Progenitor cell of endocrine pancreas (in vitro differentiated cells): ENCODE data around the gene FAM117A. TPM values are rescaled to one million over a fixed set of nuclear protein-coding genes. Genes with fewer than 3 reads are reported as not detected.
A peak's percentile ranks its signal among the peaks of the same experiment; 100 is the strongest.

ENCODE experiments used
- DNase-seq: peaks from one replicate; pipeline ENCODE4 v3.0.0; 2021; ENCODE audit warnings: low spot score; ENCODE audit not compliant: unreplicated experiment
- H3K27ac Mint-ChIP-seq: 2 replicates; pipeline ENCODE4 v1.8.0; 2021; ENCODE audit warnings: mild to moderate bottlenecking, moderate library complexity, mixed read lengths
- H3K27me3 Mint-ChIP-seq: 2 replicates; pipeline ENCODE4 v1.8.0; 2021; ENCODE audit warnings: mixed read lengths
- H3K36me3 Mint-ChIP-seq: 2 replicates; pipeline ENCODE4 v1.8.0; 2022; ENCODE audit warnings: mixed read lengths; ENCODE audit not compliant: insufficient read depth
- H3K4me1 Mint-ChIP-seq: 2 replicates; pipeline ENCODE4 v1.8.0; 2021; ENCODE audit warnings: low read depth, mixed read lengths
- H3K4me3 Mint-ChIP-seq: 2 replicates; pipeline ENCODE4 v1.8.0; 2021; ENCODE audit warnings: low read depth, mild to moderate bottlenecking, moderate library complexity, mixed read lengths
- H3K9me3 Mint-ChIP-seq: 2 replicates; pipeline ENCODE4 v1.8.0; 2021; ENCODE audit warnings: low read depth, mixed read lengths
- CTCF ChIP-seq: fragments of 200-600 bp; sonication (generic); IDR thresholded peaks from one replicate; pipeline ENCODE4 v1.5.0; 2021; ENCODE audit warnings: antibody characterized with exemption, mild to moderate bottlenecking; ENCODE audit not compliant: unreplicated experiment
- total RNA-seq: library from RNA; stranded (reverse); gene quantifications from 2 replicates; pipeline ENCODE4 v1.2.1, GENCODE V29; 2021

The FAM117A gene
- total RNA-seq, 1 donor from 2014 or later, result 20.2 TPM

GRCh38 chr17:49715216-49715615, 48.7 kb downstream of the FAM117A start:
- Mint-ChIP-seq H3K9me3 (no peaks in the 10 kb centered on the region), H3K36me3 (peaks cover 23% of the 10 kb centered on the region), H3K4me3 (no peak overlapping the region), H3K27ac (no peak overlapping the region), H3K27me3 (no peaks in the 10 kb centered on the region), H3K4me1 (peaks cover 14% of the 10 kb centered on the region)
- no peak for TF ChIP-seq CTCF
- no peak for DNase-seq

GRCh38 chr17:49708515-49709183, 55.3 kb downstream of the FAM117A start:
- no peak for DNase-seq
- Mint-ChIP-seq H3K4me3 (peak overlapping the region; percentile 94), H3K4me1 (peaks cover 11% of the 10 kb centered on the region), H3K27me3 (no peaks in the 10 kb centered on the region), H3K9me3 (no peaks in the 10 kb centered on the region), H3K27ac (peak overlapping the region; percentile 25), H3K36me3 (peaks cover 5% of the 10 kb centered on the region)
- TF ChIP-seq CTCF, result no peak

- H3K9me3 Mint-ChIP-seq, result no peaks in the 10 kb centered on the region
- peak; percentile 93 for DNase-seq
- peak; percentile 80 for TF ChIP-seq CTCF
- peaks cover 6% of the 10 kb centered on the region for H3K36me3 Mint-ChIP-seq
- H3K27ac Mint-ChIP-seq, result peak within 1 kb of the TSS; percentile 100
- peaks cover 11% of the 10 kb centered on the region for H3K4me1 Mint-ChIP-seq
- peak within 1 kb of the TSS; percentile 94 for H3K4me3 Mint-ChIP-seq
- H3K27me3 Mint-ChIP-seq, result no peaks in the 10 kb centered on the region
Observed at GRCh38 chr17:49707608-49708514, 56.1 kb downstream of the FAM117A start, which contains the start of gene SLC35B1. Gene SLC35B1 (minus strand): TSS chr17:49707964. CDS start chr17:49707833, 131 bp downstream.

DNA sequence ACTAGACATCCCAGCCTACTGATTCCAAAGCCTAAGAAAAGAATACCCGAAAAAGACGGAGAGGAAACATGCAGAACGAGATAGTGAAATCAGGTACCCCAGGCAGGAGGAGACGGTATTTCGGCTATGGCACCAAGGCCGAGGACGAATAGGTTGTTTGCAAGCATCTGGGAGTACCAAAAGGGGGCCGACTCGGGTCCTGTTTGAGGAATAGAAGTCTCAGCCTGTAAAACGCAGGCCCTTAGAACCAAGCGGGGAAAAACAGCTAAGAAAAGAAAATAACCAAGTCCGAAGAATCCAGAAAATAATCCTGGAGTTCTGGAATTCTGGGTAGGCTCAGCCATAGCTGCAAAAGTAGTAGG, 56.7 kb downstream of the FAM117A start:
- Mint-ChIP-seq H3K27ac (peak overlapping the region; percentile 100), H3K27me3 (no peaks in the 10 kb centered on the region), H3K36me3 (peaks cover 8% of the 10 kb centered on the region), H3K9me3 (no peaks in the 10 kb centered on the region), H3K4me1 (peaks cover 11% of the 10 kb centered on the region), H3K4me3 (peak overlapping the region; percentile 94)
- DNase-seq, result no peak
- TF ChIP-seq CTCF, result no peak

GRCh38 chr17:49705254-49705653, 58.7 kb downstream of the FAM117A start:
- H3K27me3 Mint-ChIP-seq, result no peaks in the 10 kb centered on the region
- H3K36me3 Mint-ChIP-seq, result peaks cover 16% of the 10 kb centered on the region
- no peak for DNase-seq

More at GRCh38 chr17:49705254-49705653, 58.7 kb downstream of the FAM117A start:
- peak overlapping the region; percentile 57 for H3K27ac Mint-ChIP-seq
- no peaks in the 10 kb centered on the region for H3K9me3 Mint-ChIP-seq
- TF ChIP-seq CTCF, result no peak
- H3K4me1 Mint-ChIP-seq, result peaks cover 11% of the 10 kb centered on the region
- peak overlapping the region; percentile 54 for H3K4me3 Mint-ChIP-seq
